RWPE1 (cell line): ENCODE measurements around the gene ZBTB12.
"Not testable (repeated sequence)": the region's sequence is repeated elsewhere in the genome, so short reads cannot be mapped to it uniquely, and the experiment has no call there.

Experiments used
- CTCF ChIA-PET: fragments of 350-600 bp; sonication (Branson Sonifier 250); formaldehyde crosslinking; extraction: SDS; loops from one replicate; lab custom pipeline; 2021; lab: Yijun Ruan, JAX
- POLR2A ChIA-PET: fragments of 400-600 bp; formaldehyde crosslinking; extraction: SDS; loops from one replicate; lab custom pipeline; 2020; ENCODE audit warnings: antibody characterized with exemption; ENCODE audit not compliant: low non-redundant PET; lab: Yijun Ruan, JAX
- DNase-seq: peaks from one replicate; pipeline ENCODE4 v3.0.0; 2012; ENCODE audit warnings: low spot score
- H3K27ac ChIP-seq: fragments of 450-650 bp; 2 replicates; pipeline ENCODE4 v1.5.1; 2017
- TF ChIP-seq, protein P1 (sequence below): fragments of 450-650 bp; conservative IDR thresholded peaks from 2 replicates; pipeline ENCODE4 v1.5.1; 2017; ENCODE audit warnings: low read depth, mild to moderate bottlenecking

Gene ZBTB12

DNA sequence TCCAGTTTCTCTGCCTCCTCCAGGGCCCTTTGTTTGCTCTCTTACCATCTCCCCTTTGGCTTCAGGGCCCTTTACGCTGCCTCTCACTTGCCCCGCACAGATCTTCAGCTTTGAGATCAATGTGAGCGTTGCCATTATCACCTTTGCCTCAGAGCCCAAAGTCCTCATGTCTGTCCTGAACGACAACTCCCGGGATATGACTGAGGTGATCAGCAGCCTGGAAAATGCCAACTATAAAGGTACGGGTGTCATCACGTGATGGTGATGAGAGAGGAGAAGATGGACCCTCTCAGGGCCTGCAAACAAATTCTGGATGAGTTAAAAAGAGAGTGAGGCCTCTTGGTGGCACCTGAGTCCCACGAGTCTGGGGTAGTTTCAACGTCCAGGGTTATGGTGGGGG is 33.9 kb upstream of the ZBTB12 start:
- POLR2A ChIA-PET, result no interaction called here

DNA sequence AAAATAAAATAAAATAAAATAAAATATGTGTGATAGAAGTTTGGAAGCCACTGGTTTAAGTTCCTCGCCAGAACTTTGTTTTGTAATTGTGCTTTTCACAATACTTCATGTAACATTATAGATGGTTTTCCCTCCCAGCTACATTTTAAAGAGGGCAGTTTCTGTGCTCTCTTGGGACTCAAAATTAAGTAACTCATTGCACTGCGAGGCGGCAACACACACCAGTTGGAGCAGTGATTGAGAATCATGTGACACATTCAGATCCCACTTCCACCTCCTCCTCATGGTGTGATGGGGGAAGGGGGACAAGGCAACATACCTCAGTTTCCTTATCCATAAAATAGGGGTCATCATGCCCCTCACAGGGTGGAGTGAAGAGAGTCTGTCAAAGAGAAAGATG is 33.1 kb upstream of the ZBTB12 start:
- CTCF ChIA-PET, result no interaction called here

More for the DNA sequence above, 33.9 kb upstream of the ZBTB12 start:
- no peak for DNase-seq
- TF ChIP-seq, protein P1, sequence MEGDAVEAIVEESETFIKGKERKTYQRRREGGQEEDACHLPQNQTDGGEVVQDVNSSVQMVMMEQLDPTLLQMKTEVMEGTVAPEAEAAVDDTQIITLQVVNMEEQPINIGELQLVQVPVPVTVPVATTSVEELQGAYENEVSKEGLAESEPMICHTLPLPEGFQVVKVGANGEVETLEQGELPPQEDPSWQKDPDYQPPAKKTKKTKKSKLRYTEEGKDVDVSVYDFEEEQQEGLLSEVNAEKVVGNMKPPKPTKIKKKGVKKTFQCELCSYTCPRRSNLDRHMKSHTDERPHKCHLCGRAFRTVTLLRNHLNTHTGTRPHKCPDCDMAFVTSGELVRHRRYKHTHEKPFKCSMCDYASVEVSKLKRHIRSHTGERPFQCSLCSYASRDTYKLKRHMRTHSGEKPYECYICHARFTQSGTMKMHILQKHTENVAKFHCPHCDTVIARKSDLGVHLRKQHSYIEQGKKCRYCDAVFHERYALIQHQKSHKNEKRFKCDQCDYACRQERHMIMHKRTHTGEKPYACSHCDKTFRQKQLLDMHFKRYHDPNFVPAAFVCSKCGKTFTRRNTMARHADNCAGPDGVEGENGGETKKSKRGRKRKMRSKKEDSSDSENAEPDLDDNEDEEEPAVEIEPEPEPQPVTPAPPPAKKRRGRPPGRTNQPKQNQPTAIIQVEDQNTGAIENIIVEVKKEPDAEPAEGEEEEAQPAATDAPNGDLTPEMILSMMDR, result no peak
- H3K27ac ChIP-seq, result no peak overlapping the region
- CTCF ChIA-PET, result no interaction called here

GRCh38 chr6:31933537-31933936 is 31.7 kb upstream of the ZBTB12 start:
- TF ChIP-seq, protein P1, result no peak
- POLR2A ChIA-PET, result no interaction called here
- CTCF ChIA-PET, result interaction anchor here (0.5 to 0.8 kb wide), 3 partner anchors 18 to 1451 kb away, joined by 3 to 5 read pairs (median 3); no protein-coding TSS in a partner anchor
- no peak overlapping the region for H3K27ac ChIP-seq
- DNase-seq, result no peak

More for the DNA sequence above, 33.1 kb upstream of the ZBTB12 start:
- no peak overlapping the region for H3K27ac ChIP-seq
- POLR2A ChIA-PET, result no interaction called here
- no peak for DNase-seq
- TF ChIP-seq, protein P1, result no peak

DNA sequence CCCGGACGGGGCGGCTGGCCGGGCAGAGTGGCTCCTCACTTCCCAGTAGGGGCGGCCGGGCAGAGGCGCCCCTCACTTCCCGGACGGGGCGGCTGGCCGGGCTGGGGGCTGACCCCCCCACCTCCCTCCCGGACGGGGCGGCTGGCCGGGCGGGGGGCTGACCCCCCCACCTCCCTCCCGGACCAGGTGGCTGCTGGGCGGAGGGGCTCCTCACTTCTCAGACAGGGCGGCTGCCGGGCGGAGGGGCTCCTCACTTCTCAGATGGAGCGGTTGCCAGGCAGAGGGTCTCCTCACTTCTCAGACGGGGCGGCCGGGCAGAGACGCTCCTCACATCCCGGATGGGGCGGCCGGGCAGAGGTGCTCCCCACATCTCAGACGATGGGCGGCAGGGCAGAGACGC is 30.3 kb upstream of the ZBTB12 start:
- POLR2A ChIA-PET, CTCF ChIA-PET: not testable (repeated sequence)

DNA sequence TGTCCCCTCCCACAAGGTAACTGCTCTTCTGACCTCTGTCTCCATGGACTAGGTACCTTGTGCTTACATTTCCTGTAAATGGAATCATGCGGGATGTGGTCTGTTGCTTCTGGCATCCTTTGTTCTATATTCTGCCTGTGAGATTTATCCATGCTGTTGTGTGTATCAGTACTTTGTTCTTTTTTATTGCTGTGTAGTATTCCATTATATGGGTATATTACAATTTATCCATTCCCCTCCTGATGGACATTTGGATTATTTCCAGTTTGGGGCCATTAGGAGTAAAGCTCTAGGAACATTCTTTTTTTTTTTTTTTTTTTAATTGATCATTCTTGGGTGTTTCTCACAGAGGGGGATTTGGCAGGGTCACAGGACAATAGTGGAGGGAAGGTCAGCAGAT is 29.1 kb upstream of the ZBTB12 start:
- no peak for DNase-seq
- TF ChIP-seq, protein P1, result no peak
- ChIA-PET POLR2A (no interaction called here), CTCF (no interaction called here)
- no peak overlapping the region for H3K27ac ChIP-seq

More for the DNA sequence above, 30.3 kb upstream of the ZBTB12 start:
- DNase-seq, H3K27ac ChIP-seq: not testable (repeated sequence)

- no peak overlapping the region for H3K27ac ChIP-seq
- TF ChIP-seq, protein P1, result no peak
- ChIA-PET POLR2A (no interaction called here), CTCF (no interaction called here)
- DNase-seq, result no peak
These were observed 26.7 kb upstream of the ZBTB12 start for GRCh38 chr6:31928672-31928939.

DNA sequence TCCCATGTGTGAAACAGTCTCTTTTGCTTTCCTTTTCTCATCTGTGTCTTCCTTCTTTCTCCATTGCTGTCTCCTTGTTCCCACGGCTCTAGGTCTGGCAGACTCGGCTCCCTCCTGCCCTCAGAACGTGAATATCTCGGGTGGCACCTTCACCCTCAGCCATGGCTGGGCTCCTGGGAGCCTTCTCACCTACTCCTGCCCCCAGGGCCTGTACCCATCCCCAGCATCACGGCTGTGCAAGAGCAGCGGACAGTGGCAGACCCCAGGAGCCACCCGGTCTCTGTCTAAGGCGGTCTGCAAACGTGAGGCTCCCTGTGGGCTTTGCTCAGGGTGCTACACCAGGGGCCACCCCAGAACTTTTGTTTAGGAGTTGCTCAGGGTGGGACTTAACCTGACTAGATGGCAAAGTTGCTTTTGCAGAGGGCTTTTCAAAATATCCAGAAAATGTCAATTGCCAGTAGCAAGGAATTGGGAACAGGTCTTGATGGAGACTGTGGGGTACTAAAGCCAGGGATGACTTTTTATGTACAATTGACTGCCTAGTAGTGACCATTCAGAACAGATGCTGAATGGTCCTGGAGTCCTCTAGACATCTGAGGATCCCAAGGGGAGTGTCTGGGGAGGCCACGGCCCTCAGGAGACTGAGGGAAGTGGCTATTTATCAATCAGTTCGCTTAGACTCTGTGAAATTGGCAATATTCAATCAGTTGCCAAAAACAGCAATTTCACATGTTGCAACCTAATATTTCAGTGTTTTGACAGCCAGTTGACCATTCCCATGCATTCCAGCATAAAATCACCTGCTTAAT is 26.2 kb upstream of the ZBTB12 start:
- TF ChIP-seq, protein P1, result no peak
- CTCF ChIA-PET, result no interaction called here
- DNase-seq, result no peak
- H3K27ac ChIP-seq, result no peak overlapping the region
- POLR2A ChIA-PET, result no interaction called here
